ENCODE measurements around the gene RUNX2. TPM values are rescaled to one million over a fixed set of nuclear protein-coding genes. Genes with fewer than 3 reads are reported as not detected.

The RUNX2 gene
- total RNA-seq, 3 donors from 2014 or later, result 2.0 to 4.4 (median 3.4) TPM

GRCh38 chr6:45420083-45420908, 92.2 kb downstream of the RUNX2 start:
- Histone ChIP-seq H3K4me3 (no peak overlapping the region), H3K9me3 (no peaks in the 10 kb centered on the region), H3K4me1 (ENCODE audit: low read depth) (peaks cover 16% of the 10 kb centered on the region), H3K36me3 (ENCODE audit: low read depth) (no peaks in the 10 kb centered on the region)
- ATAC-seq (no peak), DNase-seq (peak; percentile 37 to 54 (median 47))
- TF ChIP-seq CTCF (IDR thresholded peaks at IDR 0.05), result no peak
- intact Hi-C loops (cut with DNase I, micrococcal nuclease), result no loop called here

GRCh38 chr6:45420909-45421708, 93.0 kb downstream of the RUNX2 start:
- Histone ChIP-seq H3K36me3 (ENCODE audit: low read depth) (no peaks in the 10 kb centered on the region), H3K4me3 (no peak overlapping the region), H3K4me1 (ENCODE audit: low read depth) (peaks cover 16% of the 10 kb centered on the region), H3K9me3 (no peaks in the 10 kb centered on the region)
- ATAC-seq (no peak), DNase-seq (no peak)
- TF ChIP-seq CTCF (IDR thresholded peaks at IDR 0.05), result no peak
- intact Hi-C loops (cut with DNase I, micrococcal nuclease), result no loop called here

DNA sequence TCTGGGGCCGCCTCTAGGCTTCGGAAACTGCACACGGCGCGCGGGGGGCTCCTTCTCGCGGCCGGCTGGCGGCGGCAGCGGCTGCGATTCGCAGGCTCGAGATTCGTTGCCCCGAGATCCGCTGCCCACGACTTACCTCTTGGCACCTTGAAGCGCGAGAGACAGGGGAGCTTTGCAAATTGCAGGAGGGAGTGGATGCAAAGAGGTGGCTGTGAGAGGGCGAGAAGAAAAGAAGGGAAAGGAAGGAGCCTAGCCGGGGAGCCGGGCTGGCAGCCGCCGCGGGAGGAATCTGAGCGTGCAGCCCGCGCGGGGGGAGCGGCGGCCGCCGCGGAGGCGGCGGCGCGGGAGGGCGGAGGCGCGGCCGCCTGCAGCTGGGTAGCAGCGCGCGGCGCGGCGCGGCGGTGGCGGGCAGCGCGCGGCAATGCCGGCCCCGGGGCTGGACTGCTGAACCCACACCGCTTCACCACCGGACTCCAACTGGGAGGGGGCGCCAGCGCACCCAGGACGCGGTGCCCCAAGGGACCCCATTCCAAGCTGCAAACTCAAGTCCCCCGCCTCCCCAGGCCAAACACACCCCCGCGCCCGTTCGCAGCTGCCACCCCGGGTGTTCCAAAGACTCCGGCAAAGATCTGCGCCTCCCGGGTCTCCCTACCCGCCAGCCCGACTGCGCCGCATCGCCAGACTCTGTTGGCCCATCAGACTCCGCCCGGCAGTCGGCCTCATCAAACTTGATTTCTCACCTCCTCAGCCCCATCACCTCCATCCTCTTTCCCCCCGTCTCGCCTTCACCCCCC, 93.8 kb downstream of the RUNX2 start:
- Histone ChIP-seq H3K36me3 (ENCODE audit: low read depth) (no peaks in the 10 kb centered on the region), H3K4me1 (ENCODE audit: low read depth) (peaks cover 16% of the 10 kb centered on the region), H3K9me3 (no peaks in the 10 kb centered on the region), H3K4me3 (peak overlapping the region; percentile 31)
- peak; percentile 48 to 78 (median 70) for DNase-seq
- TF ChIP-seq CTCF (IDR thresholded peaks at IDR 0.05), result no peak
- ATAC-seq, result peak; percentile 61
- intact Hi-C loops (cut with DNase I, micrococcal nuclease), result no loop called here

DNA sequence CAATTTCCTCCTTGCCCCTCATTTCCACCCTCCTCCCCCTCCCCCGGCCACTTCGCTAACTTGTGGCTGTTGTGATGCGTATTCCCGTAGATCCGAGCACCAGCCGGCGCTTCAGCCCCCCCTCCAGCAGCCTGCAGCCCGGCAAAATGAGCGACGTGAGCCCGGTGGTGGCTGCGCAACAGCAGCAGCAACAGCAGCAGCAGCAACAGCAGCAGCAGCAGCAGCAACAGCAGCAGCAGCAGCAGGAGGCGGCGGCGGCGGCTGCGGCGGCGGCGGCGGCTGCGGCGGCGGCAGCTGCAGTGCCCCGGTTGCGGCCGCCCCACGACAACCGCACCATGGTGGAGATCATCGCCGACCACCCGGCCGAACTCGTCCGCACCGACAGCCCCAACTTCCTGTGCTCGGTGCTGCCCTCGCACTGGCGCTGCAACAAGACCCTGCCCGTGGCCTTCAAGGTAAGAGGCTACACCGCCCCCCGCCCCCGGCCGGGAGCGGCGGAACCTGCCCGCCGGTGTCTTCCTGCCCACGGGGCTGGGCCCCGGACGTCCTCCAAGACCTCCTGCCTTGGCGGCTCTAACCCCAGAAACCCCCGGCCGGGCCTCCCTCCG, 94.5 kb downstream of the RUNX2 start:
- H3K4me1 ChIP-seq (ENCODE audit: low read depth), result peaks cover 16% of the 10 kb centered on the region
- no peak for TF ChIP-seq CTCF (IDR thresholded peaks at IDR 0.05)
- H3K9me3 ChIP-seq, result no peaks in the 10 kb centered on the region
- no peaks in the 10 kb centered on the region for H3K36me3 ChIP-seq (ENCODE audit: low read depth)
- ATAC-seq (peak; percentile 32), DNase-seq (peak in 2 of 3 donors; percentile 57 to 79)
- intact Hi-C loops (cut with DNase I, micrococcal nuclease), result no loop called here
- peak overlapping the region; percentile 31 for H3K4me3 ChIP-seq
